Measurements from ENCODE around the gene EML1. TPM values are rescaled to one million over a fixed set of nuclear protein-coding genes. Genes with fewer than 3 reads are reported as not detected.
A peak's percentile ranks its signal among the peaks of the same experiment; 100 is the strongest.

EML1 gene
- polyA plus RNA-seq, 12 donors = 31.6 to 53.3 (median 45.0) TPM; not detected in 1

DNA sequence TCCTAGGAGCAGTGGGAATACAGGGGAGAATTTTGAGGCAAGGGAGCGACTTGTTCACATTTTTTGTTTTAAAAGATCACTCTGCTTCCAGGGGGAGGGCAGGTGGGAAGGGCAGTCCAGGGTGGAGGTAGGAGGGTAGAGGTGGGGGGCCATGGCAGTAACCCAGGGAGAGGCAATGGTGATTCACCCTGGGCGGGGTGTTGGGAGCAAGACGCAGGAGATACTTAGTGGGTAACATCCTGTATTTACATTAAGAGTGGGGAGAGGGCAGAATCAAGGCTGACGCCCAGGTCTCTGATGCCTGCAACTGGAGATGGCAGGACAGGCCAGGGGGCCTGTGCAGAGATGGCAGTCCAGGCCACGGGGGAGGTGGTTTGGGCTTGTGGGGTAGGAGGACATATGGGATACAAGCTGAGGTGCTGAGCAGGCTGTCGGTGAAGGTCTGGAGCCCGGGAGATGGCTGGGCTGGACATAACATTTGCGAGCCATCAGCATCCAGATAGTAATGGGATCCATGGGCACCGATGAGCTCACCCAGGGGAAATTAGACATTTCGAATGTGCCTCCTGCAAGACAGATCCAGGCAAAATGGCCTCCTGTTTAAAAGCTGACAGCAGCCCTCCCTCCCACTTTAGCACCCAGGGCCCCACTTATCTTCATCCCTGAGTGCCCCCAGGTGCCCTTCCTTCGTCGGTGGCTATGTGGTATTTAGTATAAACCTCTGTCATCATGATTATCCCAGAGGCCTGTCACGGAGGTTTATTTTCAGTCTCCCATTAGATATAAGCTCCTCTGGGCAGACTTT is 9.3 kb downstream of the EML1 start:
- no peak for DNase-seq

GRCh38 chr14:99803106-99803775 is 10.0 kb downstream of the EML1 start:
- DNase-seq = no peak

GRCh38 chr14:99803803-99804202 is 10.6 kb downstream of the EML1 start:
- DNase-seq = no peak

DNA sequence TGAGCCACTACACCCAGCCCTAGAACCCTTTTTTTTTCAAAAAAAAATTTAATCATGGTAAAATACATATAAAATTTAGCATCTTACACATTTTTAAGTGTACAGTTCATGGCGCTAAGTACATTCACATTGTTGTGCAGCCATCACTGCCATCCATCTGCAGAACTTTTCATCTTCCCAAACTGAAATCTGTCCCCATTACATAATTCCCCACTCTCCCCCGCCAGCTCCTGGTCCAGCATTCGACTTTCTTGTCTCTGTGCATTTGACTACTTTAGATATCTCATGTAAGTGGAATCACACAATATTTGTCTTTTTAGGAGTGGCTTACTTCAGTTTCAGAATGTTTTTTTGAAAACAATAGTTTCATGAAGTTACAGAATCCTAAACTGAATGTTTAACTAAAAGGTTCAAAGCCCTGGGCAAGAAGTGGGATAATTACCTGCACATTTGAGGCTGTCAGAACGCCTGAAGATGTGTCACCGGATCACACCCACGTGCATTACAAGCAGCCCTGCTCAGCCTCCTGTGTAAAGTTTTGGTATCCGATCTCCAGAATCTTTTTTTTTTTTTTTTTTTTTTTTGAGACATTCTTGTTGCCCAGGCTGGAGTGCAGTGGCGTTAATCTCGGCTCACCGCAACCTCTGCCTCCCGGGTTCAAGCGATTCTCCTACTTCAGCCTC is 12.7 kb downstream of the EML1 start:
- no peak for DNase-seq

DNA sequence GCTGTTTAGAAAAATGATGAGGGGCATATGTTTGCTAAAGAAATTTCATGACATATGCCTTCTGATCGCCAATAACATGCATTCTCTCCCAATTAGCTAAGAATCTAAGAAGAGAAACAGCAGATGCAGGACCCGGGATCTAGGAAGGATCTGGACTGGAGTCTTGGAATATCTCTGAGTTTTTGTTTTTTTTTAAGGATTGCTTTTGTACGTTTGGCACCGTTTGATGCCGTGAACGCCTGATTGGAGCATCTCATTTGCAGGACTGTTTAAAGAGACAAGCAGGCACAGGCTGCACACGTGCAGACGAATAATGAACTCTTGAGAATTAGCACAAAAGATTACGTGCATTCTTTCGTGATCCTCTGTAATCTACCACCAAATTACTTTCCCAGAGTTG is 13.6 kb downstream of the EML1 start:
- DNase-seq = no peak

- DNase-seq = no peak
Measured at GRCh38 chr14:99807413-99808153, 14.4 kb downstream of the EML1 start.

GRCh38 chr14:99808154-99808505 is 14.9 kb downstream of the EML1 start:
- DNase-seq = no peak

- no peak for DNase-seq
Measured at GRCh38 chr14:99808515-99808914, 15.3 kb downstream of the EML1 start.

DNA sequence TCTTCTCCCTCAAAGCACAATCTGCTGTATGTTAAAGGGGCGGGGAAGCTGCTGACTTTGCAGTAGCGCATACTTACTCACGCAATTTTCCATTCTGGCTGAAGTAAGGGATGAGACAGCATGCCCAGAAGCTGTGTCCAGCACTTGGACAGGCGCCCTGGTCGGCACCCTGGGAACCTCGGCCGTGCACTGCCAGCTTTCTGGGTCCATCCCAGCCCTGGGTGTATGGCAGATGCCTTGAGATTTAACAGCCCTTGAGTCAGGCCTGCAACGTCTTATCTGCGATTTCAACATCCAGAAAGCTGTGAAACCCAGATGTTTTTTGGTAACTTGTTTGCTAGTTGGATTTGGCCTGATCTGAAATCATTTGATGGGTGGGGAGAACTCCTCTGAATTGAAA is 16.1 kb downstream of the EML1 start:
- DNase-seq = peak; percentile 71

DNA sequence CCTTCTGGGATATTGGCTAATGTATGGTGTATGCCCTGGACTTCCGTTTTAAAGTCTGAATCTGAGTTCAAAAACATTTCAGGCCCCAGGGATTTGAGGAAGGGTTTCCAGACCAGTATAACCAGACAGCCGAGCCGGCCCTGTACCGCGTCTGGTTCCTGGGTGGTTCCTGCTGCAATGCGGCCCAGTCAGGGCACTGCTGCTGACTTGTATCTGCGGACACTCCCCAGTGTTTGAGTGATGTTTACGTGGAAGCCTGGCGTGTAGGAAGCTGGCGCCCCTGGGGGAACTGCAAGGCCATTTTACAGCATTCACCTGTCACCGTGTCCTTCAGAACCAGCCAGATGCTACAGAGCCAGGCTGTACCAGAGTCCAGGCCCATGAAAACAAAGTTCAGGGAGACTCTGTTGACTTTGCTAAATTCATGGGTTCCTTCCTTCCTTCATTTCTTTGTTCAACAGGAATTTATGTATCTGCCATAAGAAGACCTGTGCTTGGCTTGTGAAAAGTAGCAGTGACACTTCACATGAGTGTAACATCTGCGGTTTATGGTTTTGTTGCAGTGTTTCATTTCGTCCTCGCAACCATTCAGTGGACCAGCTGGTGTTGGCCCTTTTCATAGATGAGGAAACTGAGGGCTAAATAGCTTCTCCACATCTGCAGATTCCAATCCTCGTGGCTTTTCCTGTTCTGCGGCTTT is 16.8 kb downstream of the EML1 start:
- no peak for DNase-seq

DNA sequence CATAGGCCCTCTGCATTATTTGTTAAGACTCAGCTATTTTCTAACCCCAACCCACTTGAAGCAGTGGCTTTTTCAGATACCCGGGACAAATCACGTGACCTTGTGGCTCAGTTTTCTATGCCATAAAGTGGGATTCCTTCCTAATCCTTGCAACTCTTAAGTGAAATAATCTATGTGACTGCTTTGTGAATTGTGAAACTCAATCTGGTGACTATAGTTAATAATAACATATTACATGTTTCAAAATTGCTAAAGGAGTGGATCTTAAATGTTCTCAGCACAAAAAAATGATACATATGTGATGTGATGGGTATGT is 17.3 kb downstream of the EML1 start:
- no peak for DNase-seq

- DNase-seq = no peak
Measured at GRCh38 chr14:99812096-99812750, 19.0 kb downstream of the EML1 start.

- no peak for DNase-seq
Measured at GRCh38 chr14:99812892-99813291, 19.7 kb downstream of the EML1 start.

DNA sequence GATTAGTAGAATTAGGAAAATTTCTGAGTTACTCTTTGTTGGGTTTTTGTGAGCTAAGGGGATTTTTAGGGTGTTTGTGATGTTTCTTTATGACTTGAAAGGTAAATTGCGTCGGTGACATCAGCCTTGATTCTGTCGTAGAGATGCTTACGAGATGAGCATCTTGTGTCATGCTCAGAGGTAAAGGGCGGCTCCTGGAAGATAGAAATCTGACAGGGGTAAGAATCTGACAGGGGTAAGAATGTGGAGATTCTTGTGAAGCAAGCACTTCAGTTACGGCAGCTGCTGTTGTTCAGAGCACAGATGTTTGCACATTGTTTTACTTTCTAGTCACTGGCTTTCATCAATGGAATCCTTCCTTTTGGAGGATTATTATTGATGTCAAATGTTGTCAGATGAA is 22.5 kb downstream of the EML1 start:
- no peak for DNase-seq

DNA sequence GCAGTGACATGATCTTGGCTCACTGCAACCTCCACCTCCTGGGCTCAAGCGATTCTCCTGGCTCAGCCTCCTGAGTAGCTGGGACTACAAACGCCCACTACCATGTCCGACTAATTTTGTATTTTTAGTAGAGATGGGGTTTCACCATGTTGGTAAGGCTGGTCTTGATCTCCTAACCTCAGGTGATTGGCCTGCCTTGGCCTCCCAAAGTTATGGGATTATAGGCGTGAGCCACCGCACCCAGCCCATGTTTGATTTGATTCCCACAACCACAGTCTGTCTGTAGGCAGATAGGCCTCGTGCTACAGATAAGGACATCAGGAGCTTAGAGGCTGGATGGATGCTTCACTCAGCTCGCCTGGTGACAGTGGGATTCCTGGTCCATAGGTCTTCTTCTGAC is 23.0 kb downstream of the EML1 start:
- no peak for DNase-seq

DNA sequence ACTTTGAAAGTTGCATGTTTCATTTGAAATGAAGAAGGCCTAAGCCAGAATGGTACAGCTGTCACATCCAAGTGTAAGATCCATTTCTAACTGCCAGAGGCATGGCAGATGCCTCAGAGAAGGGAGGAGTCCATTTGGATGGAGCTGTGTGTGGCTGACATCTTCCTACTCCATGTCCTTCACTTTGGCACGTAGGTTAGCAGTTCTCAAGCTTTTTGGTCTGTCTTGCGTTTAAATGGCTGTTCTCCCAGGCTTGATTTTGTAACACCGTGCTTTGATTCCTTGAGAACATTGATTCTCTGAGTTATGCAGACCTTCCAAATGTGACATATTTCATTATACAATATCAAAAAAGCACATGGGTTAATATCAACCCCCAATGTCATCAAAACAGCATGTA is 23.4 kb downstream of the EML1 start:
- DNase-seq = no peak

DNA sequence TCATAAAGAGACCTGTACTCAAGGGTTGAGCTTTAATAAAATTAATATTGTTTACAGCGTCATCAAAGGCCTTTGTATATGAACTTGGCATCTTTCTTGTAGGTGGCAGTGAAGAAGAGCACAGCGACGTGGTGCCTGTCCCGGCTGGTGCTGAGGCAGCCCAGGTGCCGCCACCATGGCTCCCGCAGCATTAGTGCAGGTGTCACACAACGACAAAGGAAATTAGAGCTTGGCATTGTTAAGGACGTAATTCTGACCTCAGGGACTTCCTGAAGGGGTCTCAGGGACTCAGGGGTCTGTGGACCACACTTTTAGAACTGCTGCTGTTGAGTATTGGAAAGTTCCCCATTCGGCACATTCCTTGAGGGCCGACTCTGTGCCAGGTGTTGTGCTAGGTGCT is 24.1 kb downstream of the EML1 start:
- DNase-seq = no peak

DNA sequence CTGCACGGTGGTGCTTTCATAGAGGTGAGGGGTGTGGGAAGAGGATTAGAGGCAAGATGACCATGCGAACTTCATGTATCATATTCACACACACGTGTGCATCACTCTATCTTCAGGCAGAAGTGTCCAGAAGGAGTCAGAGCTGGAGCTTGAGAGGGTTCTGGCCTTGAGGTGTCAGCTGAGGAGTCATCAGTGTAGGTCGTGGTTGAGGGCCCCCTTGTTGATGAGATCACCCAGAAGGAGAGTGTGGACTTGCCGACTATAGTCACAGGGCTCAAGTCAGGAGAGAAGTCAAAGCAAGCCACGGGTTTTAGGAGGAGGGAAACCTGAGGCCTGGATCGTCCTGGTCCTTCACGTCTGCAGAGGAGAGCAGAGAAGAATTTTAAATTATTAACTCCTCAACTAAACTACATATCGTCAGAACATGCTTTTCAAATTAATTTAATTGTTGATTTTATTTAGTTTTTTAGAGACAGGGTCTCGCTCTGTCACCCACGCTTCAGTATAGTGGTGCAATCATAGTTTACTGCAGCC is 25.4 kb downstream of the EML1 start:
- DNase-seq = no peak

GRCh38 chr14:99819514-99819913 is 26.3 kb downstream of the EML1 start:
- DNase-seq = no peak

DNA sequence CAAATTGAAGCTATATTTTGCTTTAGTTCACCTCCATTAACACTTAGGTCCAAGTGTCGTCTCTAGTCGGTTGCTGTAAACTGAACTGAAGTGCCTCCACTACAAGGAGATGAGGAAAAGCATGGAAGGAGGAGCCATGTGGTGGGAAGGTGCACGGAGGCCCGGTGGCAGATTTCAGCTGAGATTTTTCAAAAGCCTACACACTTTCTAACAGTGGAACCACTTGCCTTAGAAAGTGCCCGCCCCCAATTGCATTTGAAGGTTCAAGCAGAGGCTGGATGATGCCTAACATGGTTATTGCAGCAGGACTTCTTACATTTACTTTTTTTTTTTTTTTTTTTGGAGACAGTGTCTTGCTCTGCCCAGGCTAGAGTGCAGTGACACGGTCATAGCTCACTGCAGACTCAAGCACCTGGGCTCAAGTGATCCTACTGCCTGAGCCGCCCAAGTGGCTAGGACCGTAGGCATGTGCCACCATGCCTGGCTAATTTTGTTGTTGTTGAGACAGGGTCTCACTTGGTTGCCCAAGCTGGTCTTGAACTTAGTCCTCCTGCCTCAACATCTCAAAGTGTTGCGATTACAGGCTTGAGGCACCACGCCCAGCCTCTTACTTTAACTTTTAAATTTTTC is 27.6 kb downstream of the EML1 start:
- DNase-seq = no peak

Measured in muscle of arm (tissue), 12 donors.